Non-pigmented ciliary epithelial cell (primary cell): ENCODE results near the gene COG5.
A peak's percentile ranks its signal among the peaks of the same experiment; 100 is the strongest.

ENCODE experiments used
- DNase-seq: peaks from one replicate; pipeline ENCODE4 v3.0.0-alpha.2; 2010; ENCODE audit warnings: low read depth

COG5 gene

DNA sequence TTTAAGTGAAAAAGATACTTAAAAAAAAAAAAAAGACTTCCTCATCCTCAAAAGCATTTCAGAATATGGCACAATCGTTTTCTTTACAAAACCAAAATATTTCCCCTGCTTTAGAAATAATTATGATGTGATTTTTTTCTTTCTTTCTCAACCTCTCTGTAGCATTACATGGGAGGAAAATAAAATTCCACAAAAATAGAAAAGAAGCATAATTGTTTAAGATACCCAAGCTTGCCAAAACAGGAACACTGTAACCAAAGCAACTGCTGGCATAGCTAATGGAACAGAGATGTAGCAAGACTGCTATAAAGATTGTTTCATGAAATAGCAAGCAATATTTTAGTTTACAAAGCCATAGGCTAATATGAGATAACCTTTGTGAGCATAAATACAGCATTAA, 169.4 kb downstream of the COG5 start:
- DNase-seq, result no peak

DNA sequence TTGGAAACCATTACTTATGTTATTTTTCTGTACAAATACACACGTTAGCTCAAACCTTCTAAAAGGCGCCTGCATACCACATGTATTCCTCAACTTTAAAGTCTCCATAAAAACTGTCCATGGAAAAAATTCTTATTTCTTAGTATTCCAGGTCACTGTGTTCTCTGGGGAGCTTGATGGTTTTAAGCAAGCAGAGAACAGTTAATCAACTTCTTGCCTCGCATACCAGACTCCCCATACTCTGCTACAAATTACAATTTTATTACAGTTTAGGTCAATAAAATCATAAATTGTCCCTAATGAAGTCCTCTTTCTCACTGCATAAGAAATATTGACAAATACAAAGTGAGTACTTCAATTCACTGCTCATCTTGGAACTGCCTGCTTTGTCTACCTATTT, 170.9 kb downstream of the COG5 start:
- DNase-seq, result no peak

DNA sequence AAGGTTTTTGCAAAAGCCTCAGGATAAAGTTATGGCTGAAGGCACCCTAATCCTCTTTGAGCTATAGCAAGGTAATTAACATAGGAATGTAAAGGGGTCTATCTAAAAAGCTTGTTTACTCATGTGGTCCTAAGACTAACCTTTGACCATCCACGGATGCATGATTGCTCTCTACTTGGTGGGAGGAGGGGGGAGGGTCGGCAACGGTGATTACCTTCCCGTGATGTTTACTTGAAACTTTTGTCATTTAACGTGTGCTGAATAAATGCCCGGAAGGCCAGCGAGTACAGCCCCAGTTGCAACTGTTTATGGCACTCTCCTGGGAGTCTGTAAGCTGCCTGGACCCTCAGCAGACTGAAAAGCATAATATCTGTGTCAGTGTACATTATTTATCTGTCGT, 172.8 kb downstream of the COG5 start:
- no peak for DNase-seq

GRCh38 chr7:107388604-107389003, 175.1 kb downstream of the COG5 start:
- DNase-seq, result no peak

DNA sequence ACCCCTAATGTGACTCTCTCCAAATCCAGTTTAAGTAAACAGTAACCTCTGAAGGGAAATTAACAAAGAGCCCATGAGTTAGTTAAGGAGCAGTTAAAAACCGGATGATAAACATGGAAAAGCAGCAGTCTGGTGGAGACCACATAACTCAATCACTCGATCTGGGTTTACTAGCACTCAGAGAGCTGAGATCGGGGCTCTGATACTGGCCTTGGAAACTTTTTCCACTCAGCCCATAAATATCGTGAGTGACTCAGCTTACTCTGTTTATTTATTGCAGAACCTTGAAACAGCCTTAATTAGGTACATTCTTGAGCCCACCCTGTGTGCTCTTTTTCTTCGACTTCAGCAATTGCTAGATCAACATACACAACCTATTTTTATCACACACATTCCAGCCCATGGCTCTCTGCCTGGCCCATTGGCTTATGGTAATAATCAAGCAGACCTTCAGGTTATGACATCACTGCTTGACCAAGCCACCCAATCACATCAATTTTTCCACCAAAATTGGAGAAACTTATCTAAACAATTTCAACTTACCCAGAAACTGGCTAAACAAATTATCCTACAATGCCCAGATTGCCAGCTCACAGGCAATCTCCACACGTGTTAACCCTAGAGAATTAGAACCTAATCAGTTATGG, 176.0 kb downstream of the COG5 start:
- peak; percentile 57 for DNase-seq

- DNase-seq, result no peak
Measured at GRCh38 chr7:107387128-107387527, 176.6 kb downstream of the COG5 start.

DNA sequence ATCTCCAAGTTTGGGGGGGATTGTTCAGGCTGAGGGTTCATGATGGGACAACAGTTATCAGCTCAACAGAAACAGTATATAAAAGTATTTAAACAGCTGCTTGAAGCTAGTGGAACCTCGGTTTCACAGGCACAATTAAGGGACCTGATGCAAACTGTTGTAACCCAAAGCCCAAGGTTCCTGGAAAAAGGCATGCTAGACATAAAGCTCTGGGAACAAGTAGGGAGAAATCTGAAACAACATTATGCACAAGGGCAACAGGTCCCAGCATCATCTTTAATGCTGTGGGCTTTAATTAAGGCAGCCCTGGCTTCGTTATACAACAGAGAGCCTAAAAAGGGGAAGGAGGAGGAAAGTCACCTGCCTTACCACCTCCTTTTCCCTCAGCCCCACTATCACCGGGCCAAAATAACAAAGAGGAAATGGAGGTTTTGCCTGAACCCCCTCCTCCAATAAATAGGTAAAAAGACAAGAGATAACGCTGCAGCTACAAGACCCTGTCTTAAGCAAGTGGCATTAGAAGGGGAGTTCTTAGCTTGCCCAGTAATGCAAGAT, 177.1 kb downstream of the COG5 start:
- no peak for DNase-seq

DNA sequence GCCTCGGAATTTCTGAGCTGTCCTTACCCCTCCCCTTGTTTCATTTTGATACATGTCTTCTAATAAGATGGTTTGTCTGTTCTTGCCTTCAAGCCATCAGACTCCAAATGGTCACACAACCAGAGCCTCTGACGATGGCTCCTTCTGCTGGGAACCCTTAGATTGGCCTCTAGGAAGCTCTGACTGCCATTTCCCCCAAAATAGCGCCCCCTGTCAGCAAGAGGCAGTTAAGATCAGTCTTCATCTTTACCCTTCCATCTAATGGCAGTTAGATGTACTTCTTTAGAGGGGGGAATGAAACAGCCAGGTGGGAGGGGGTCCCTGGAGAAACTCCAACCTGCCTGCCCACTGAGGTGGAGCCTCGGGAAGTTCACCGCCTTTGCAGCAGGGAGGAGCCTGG, 179.7 kb downstream of the COG5 start:
- no peak for DNase-seq

- no peak for DNase-seq
Measured at GRCh38 chr7:107383203-107383602, 180.5 kb downstream of the COG5 start.

DNA sequence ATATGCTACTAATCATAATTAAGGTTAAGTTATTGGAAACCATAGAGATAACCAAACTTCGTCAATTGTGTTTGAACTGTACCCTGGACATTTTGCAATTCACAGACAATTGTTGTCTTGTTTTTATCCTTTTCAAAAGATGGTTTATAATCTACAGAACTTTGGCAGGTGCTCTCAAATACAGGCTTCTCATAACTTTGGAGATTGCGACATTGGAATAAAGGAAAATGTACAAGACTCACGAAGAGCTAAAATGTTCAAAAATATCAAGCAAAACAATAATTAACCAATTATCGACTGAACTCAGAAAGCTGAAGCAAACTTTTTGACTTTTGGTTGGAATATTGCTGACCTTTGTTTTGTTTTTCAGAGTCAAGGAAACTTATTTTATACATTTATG, 182.3 kb downstream of the COG5 start:
- DNase-seq, result no peak

DNA sequence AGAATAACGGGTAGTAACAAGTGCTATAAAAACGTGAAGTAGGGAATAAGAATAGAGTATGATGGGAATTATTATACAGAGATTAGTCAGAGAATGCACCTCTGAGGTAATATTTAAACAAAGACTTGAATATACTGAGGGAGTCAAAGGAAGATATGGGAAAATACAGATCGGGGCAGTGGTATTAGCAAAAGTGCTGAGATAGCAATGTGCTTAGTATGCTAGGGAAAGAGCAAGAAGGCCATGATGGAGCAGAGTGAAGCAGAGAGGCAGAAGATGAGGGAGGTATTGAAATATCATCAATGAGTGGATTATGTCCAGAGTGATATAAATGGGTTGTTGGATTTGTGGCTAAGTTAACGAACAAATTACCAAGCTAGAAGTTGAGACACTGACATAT, 190.4 kb downstream of the COG5 start:
- DNase-seq, result no peak

DNA sequence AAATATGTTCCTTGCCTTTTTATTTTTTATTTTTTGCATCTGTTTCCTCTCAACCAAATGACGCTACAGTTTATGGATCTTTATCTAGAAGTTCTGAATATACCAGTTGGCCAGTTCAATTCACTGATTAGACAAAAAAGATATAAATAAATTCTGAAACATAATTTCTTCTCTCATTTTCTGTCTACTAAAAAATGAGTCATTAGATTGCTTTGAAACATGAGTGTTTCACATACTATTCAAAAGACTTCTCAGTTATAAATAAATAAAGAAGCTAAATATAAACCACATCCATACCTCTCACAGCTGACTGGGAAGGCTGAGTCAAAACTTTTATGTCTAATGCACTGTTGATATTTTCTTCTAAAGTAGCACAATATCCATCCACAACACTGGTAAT, 191.4 kb downstream of the COG5 start:
- DNase-seq, result peak; percentile 37

DNA sequence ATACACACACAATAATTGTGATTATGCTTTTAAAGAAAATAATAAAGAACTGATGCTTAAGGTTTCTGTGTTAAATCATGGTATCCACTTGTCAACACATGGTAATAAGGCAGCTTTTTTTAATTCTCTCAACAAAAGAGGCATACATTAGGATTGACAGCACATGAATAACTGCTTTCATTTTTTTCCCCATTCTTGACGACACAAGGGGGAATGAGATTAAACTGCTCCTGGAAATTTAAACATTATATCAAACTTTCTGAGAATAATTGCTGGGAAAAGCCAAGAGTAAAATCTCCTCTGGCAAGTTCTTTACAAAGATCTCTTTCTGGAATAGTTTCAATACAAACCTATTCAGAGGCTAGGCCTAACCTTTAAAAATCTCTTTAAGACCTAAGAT, 192.9 kb downstream of the COG5 start:
- no peak for DNase-seq

- DNase-seq, result no peak
Measured at GRCh38 chr7:107364787-107365186, 198.9 kb downstream of the COG5 start.

DNA sequence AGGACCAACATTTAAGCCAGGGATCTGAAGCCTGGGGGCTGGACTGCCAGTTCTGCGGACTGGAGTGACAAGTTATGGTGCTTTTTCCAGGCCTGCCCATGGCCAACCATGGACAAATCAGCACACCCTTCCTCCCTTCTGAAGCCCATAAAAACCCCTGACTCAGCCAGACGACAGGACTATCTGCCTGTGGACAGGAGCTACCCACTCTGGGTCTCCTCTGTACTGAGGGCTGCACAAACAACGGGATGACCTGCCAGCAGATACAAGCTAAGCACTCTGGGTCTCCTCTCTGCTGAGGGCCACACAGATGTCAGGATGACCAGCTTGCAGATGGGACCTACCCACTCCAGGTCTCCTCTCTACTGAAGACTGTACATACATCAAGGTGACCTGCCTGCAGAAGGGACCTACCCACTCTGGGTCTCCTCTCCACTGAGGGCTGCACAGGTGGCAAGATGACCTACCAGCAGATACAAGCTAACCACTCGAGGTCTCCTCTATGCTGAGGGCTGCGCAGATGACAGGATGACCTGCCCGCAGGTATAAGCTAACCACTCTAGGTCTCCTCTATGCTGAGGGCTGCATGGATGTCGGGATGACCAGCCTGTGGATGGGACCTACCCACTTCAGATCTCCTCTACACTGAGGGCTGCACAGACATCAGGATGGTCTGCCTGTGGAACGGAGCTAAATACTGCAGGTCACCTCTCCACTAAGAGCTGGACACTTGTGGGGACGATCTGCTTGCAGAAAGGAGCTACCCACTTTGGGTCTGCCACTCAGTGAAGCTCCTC, 204.0 kb downstream of the COG5 start:
- DNase-seq, result no peak

- peak; percentile 27 for DNase-seq
Measured at GRCh38 chr7:107355616-107356015, 208.1 kb downstream of the COG5 start.

DNA sequence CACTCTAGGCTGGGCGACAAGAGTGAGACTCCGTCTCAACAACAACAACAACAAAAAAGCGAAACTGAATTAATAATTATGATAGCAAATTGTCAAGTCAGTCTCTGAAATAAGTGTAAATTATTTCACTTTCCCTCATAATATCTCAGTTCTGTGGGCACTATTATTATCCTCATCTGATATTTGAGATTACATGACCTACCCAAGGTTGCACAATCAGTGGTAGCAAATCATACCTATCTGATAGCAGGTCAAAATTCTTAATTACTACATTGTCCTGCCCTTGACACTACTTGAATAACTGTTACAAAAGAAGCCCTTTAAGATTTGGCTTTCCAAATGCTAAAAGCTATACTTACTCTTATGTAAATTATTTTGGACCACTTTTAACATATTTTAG, 209.1 kb downstream of the COG5 start:
- no peak for DNase-seq

DNA sequence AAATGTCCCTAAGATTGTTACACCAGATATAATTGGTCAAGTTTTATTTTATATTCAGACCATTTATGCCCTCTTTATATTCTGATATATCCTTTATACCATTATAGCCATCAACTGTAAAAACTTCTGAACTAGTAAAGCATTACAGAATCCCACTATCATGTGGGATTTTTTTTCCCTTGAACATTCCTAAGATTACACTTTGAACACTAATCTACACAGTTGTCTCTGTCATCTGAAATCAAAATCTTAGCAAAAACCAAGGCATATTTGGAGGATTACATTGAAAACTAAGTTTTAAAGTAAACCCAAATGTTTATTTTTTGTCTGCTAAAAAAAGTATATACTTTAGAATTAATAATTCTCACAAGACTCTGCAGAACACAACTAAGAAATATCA, 210.0 kb downstream of the COG5 start:
- DNase-seq, result peak; percentile 13

- no peak for DNase-seq
Measured at GRCh38 chr7:107345898-107346297, 217.8 kb downstream of the COG5 start.

GRCh38 chr7:107344799-107345198, 218.9 kb downstream of the COG5 start:
- DNase-seq, result no peak

- DNase-seq, result no peak
Measured at GRCh38 chr7:107344286-107344685, 219.4 kb downstream of the COG5 start.

DNA sequence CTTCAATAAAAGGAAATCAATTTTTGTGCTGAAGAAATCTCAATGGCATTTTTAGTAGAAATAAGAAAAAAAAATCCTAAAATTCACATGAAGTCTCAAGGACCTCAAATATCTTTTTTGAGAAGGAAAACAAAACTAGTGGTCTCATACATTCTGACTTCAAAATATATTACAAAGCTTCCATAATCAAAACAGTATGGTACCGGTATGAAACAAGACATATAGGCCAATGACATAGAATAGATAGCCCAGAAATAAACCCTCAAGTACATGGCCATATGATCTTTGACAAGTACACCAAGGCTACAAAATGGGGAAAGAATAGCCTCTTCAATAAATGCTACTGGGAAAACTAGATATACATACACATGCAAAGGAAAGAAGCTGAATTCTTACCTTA, 225.6 kb downstream of the COG5 start:
- DNase-seq, result no peak

- DNase-seq, result no peak
Measured at GRCh38 chr7:107332488-107333269, 231.0 kb downstream of the COG5 start.
